Activated T-helper 1 cell treated with Interleukin-2 at 50 U/mL for 16 hours (primary cell): ENCODE results near the gene AAR2.

Source experiments
- DNase-seq: peaks from one replicate; pipeline ENCODE4 v3.0.0-alpha.2; 2020; ENCODE audit warnings: low read depth

AAR2 gene

GRCh38 chr20:36260316-36260715 lies 24.0 kb downstream of the AAR2 start:
- no peak for DNase-seq

- DNase-seq, result no peak
These were observed 25.3 kb downstream of the AAR2 start for GRCh38 chr20:36261389-36262105.

GRCh38 chr20:36262440-36262839 lies 26.2 kb downstream of the AAR2 start:
- DNase-seq, result no peak

DNA sequence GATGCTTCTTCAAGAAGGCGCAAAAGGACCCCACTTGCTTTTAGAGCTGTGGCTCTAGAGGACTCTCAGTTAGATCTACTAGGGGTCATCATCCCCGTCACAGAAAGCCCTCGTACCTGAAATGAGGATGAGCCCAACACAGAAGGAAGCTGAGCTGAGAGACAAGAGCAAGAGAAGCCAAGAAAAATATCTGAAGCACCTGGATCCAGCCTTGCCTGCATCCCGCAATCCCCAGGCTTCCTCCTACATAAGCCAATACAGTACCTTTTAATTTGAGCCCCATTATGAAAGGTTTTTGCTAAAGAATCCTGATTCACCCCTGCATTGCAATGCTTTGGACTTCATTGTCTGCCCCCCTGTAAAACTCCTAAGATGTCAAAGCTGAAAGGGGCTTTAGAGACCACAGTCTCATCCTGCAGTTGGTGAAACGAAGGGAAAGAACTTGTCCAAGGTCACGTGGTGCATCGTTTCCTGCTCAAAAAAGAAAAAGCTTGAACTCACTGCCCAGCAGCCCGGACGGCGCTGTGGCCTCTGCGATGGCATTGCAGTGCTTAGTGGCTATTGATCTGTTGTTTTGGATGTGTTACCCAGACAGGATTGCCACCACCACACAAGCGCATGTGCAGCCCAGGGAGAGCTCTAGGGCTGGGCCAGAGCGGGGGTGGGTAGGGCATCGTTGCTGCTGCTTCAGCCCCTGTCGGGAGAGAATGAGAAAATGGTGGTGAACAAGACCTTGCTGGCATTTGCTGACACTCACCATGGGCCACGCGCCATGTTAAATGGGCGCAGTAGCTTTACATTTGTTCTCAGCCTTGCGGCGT lies 28.4 kb downstream of the AAR2 start:
- no peak for DNase-seq

DNA sequence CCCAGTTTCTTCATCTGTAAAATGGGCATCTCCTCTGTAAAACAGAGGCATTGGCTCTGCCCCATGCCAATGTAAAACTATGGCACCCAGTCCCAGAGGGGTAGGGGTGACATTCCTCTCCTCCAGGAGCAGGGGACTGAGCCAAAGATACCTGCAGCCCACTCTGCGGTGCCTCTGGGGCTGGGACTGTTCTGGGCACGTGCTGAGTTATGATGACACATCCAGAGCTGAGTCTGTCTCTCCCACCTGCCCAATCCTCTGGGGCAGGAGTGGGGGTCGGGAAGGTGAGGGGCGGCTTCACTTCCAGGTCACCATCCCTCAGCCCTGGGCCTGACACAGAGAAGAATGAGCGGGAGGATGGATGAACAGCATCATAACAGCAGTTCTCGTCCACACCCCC lies 29.9 kb downstream of the AAR2 start:
- DNase-seq, result no peak

- no peak for DNase-seq
These were observed 31.5 kb downstream of the AAR2 start for GRCh38 chr20:36267605-36268381.

DNA sequence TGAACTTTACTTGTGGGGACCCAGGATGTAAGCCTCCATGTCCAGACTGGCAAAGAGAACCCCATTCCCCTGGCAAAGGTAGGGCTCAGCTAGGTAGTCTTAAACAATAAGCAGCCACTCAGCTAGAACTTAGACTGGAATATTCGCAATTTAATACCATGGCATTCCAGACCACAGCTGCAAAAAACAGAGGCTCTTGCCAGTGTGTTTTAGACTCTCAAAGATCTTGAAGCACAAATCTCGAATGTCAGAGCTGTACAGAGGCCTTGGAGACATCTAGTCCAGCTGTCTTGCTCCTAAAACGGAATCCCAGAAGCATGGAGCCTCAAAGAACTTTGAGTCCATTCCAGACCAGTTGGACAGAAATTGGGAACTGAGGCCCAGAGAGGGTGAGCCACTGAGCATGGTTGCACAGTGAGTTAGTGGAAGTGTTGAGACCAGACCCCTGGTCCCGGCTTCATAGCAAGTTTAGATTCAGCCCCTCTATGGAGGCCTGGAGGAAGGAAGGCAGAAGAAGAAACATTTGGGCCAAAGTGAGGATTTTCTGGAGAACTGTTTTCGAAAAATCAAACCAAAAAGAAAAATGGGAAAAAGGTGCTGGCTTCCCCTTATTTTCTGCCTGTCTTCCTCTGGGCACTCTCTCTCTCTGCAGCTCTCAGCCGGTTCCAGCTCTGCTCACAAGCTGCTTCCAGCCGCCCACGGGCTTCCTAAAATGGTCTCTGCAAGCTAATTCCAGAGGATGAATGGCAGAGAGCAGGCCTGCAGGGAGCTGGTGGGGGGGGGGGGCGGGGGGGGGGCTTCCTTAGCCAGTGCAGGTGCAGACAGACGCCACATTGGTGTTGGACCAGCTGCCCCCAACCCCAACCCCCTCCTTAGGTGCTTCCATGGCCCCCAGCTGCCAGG lies 32.4 kb downstream of the AAR2 start:
- DNase-seq, result no peak

DNA sequence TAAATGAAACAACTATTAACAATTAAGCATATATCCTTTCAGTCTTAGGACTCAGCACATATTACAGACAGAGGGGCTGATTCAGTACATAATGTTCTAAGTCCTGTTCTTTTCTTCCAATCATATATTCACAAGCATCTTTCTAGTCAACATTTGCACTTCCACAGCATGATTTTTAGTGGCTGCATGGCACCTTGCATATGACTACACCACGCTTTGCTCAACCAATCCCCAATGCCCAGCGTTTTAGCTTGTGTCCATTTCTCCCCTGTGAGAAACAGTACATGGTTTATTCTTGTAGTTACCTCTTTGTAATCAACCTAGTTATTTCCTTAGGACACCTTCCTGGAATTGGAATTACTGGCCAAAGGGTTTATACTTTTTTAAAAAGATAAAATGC lies 33.2 kb downstream of the AAR2 start:
- DNase-seq, result no peak

DNA sequence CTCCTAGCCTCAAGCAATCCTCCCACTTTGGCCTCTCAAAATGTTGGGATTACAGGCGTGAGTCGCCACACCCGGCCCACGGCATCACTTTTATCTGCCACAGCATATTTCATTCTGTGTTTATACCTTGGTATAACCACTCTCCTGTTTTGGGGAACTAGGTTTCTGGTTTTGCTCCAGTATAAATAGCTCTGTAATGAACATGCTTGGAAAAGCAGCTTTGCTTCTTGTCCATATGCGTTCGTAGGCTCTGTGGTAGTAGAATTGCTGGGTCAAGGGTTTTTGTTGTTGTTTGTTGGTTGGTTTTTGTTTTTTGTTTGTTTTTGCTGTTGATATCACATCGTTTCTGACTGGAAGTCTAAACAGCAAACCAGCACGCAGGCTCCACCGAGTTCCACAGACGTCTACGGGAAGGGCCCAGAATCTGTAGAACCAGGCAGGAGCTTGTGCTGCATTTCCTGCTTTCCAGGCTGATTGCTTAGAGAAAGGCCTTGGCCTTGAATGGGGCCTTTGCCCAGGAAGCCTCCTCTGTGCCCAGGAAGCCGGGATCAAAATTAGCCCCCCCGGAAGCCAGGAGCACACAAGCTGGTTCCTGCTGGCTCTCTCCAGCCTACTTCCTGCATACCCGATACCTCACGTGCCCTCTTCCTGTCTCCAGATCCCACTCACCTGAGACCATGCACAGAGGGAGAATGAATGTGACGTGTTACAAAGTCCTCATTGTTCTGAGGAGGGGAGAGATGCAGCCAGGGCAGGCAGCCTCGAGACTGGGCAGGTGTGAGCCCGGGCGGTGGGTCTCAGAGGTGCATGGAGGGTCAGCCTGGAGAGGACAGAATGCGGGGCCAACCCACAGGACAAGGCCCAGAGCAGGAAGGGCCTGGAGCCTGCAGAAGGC lies 34.7 kb downstream of the AAR2 start:
- no peak for DNase-seq

DNA sequence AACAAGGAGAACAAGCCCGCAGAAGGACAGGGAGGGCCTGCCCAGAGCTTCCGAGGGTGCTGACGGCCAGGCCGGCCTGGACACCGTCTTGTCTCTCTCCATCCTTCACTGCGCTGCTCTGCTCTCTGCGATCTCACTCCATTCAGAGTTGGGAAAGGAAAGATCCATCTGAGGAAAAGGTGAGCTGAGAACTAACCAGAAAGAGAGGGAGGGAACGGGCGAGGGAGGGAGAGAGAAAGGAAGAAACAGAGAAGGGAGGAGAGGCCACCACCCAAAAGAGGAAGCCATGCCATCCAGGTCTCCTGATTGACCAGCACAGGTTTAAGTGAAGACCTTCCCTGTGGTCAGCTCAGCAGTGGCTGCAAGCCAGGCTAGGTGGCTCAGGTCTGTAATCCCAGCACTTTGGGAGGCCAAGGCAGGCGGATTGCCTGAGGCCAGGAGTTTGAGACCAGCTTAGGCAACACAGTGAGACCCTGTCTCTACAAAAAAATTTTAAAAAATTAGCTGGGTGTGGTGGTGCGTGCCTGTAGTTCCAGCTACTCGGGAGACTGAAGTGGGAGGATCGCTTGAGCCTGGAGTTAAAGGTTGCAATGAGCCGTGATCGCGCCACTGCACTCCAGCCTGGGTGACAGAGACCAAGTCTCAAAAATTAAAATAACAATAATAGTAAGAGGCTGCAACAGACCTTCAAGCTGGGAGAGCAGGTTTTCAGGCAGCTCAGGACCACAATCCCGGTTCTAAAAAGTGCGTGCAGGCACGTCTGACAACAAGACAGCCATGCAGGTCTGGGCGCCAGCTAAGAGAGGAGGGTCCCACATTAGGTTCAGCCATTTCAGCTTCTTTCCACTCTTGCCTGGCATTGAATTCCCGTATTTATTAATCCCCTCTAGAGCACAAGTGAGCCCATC lies 35.6 kb downstream of the AAR2 start:
- DNase-seq, result no peak

GRCh38 chr20:36272547-36273220 lies 36.4 kb downstream of the AAR2 start:
- DNase-seq, result no peak

GRCh38 chr20:36273414-36274180 lies 37.3 kb downstream of the AAR2 start:
- no peak for DNase-seq

DNA sequence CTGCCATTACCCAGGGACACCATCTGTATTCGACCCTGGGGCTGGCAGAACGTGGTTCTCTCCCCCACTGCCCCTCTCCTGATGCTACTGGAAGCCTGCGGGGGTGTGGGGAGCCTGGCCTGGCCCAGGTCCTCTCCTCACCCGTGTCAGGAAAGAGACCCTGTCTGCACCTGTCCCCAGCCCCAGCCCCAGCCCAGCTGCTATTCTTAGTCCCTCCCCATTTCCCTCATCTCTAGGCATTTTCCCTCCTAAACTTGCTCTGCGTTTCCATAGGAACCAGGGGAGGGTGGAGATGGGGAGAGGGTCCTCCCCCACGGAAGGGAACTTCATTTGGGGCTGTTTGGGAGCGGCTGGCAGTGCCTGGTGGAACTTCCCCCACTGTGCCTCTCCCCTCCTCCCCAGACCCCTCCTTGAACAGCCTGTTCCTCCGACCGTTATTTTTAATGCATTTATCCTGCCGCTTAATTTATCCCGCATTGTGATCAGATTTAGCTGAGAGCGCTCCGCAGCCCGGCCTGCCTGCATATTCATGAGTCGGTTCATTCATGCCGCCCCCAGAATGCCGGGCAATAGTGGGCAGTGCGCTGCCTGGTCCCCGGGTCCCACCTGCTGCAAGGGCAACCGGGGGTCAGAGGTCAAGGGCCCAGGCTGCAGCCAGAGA lies 38.0 kb downstream of the AAR2 start:
- no peak for DNase-seq

- no peak for DNase-seq
These were observed 38.7 kb downstream of the AAR2 start for GRCh38 chr20:36275011-36275410.

- no peak for DNase-seq
These were observed 39.3 kb downstream of the AAR2 start for GRCh38 chr20:36275441-36276189.

DNA sequence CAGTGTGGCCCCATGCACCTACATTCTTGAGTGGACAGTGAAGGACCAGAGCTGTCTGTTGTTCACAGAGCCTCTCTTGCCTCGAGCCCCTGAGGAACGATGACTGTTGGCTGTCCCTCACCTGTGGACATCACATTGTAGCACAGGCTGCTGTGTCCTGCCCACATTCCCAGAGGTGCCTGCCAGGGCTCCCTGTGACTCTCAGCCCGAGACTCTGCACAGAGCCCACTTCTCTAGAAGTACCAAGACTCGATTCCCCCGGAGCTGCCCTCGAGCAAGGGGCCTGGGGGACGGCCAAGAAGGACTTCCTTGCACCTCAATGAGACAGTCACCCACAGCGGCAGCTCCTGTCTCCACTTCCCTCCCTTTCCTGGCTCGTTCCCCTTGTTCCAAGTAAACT lies 41.3 kb downstream of the AAR2 start:
- no peak for DNase-seq

DNA sequence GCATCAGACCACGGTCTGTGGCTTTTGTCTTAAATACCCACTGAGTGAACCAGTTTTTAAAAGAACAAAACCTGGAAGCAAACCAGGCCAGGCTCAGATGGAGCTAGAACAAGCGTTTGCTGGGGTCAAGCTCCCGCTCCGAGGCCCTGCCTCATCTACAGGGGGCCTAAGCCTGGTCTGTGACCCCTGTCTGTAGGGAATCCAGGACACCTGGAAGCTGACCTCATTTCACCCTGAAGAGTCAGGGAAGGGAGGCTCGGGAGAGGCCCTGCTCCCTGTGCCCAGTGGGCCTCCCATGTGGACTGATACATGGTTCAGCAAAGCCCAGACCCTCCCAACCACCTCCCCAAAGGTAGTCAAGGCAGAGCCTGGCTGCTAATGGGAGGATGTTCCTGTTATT lies 43.1 kb downstream of the AAR2 start:
- no peak for DNase-seq
